Measurements from ENCODE around the gene THEMIS. TPM values are rescaled to one million over a fixed set of nuclear protein-coding genes. Genes with fewer than 3 reads are reported as not detected.
A peak's percentile ranks its signal among the peaks of the same experiment; 100 is the strongest.
"Not testable (repeated sequence)": the region's sequence is repeated elsewhere in the genome, so short reads cannot be mapped to it uniquely, and the experiment has no call there.

Gene THEMIS
- total and polyA plus RNA-seq, 8 donors, result 0.05 to 0.70 (median 0.28) TPM; not detected in 1

GRCh38 chr6:127786109-127786508, 114.7 kb downstream of the THEMIS start:
- no peak overlapping the region for H3K27ac ChIP-seq
- TF ChIP-seq CTCF (IDR thresholded peaks at IDR 0.05), result no peak
- H3K9me3 ChIP-seq, result no peaks in the 10 kb centered on the region
- H3K4me1 ChIP-seq, result no peaks in the 10 kb centered on the region
- no peaks in the 10 kb centered on the region for H3K36me3 ChIP-seq
- H3K4me3 ChIP-seq, result no peak overlapping the region
- FAIRE-seq (no peak), ATAC-seq (no peak), DNase-seq (no peak)
- intact Hi-C loops (cut with DNase I), result no loop called here
- 5 to 9% methylated on average over 1 of the region's 1 CpG for WGBS, 2 donors
- no peaks in the 10 kb centered on the region for H3K27me3 ChIP-seq

- no peak overlapping the region for H3K4me3 ChIP-seq
- no peak overlapping the region for H3K27ac ChIP-seq
- intact Hi-C loops (cut with DNase I), result no loop called here
- no peaks in the 10 kb centered on the region for H3K9me3 ChIP-seq
- no peaks in the 10 kb centered on the region for H3K4me1 ChIP-seq
- no peak for FAIRE-seq
- DNase-seq, result no peak
- WGBS, 2 donors, result 64 to 75% methylated on average over 1 of the region's 1 CpG
- no peak for TF ChIP-seq CTCF (IDR thresholded peaks at IDR 0.05)
- ATAC-seq, result no peak
- no peaks in the 10 kb centered on the region for H3K27me3 ChIP-seq
- H3K36me3 ChIP-seq, result no peaks in the 10 kb centered on the region
Measured at GRCh38 chr6:127784468-127784867, 116.4 kb downstream of the THEMIS start.

- H3K4me1 ChIP-seq; FAIRE-seq; H3K9me3 ChIP-seq; H3K27ac ChIP-seq; H3K27me3 ChIP-seq; ATAC-seq; H3K36me3 ChIP-seq; H3K4me3 ChIP-seq; intact Hi-C loops (cut with DNase I): not testable (repeated sequence)
- 49 to 51% methylated on average over 4 of the region's 4 CpGs for WGBS, 2 donors
- peak in 1 of 6 donors; percentile 10 for DNase-seq
Measured at GRCh38 chr6:127781636-127782272, 119.1 kb downstream of the THEMIS start.

- intact Hi-C loops (cut with DNase I), result no loop called here
- FAIRE-seq (no peak), DNase-seq (no peak), ATAC-seq (no peak)
- no peaks in the 10 kb centered on the region for H3K9me3 ChIP-seq
- H3K27me3 ChIP-seq, result no peaks in the 10 kb centered on the region
- H3K4me1 ChIP-seq, result no peaks in the 10 kb centered on the region
- H3K27ac ChIP-seq, result no peak overlapping the region
- H3K4me3 ChIP-seq, result no peak overlapping the region
- H3K36me3 ChIP-seq, result no peaks in the 10 kb centered on the region
- 57 to 66% methylated on average over 2 of the region's 2 CpGs for WGBS, 2 donors
- TF ChIP-seq CTCF (IDR thresholded peaks at IDR 0.05), result no peak
Measured at GRCh38 chr6:127776320-127776719, 124.5 kb downstream of the THEMIS start.

GRCh38 chr6:127775371-127775770, 125.5 kb downstream of the THEMIS start:
- ATAC-seq (no peak), FAIRE-seq (no peak), DNase-seq (no peak)
- intact Hi-C loops (cut with DNase I), result no loop called here
- Histone ChIP-seq H3K4me3 (no peak overlapping the region), H3K27me3 (no peaks in the 10 kb centered on the region), H3K27ac (no peak overlapping the region), H3K4me1 (no peaks in the 10 kb centered on the region), H3K36me3 (no peaks in the 10 kb centered on the region), H3K9me3 (no peaks in the 10 kb centered on the region)
- 21 to 42% methylated on average over 1 of the region's 1 CpG for WGBS, 2 donors
- TF ChIP-seq CTCF (IDR thresholded peaks at IDR 0.05), result no peak

All from pancreas (tissue), 10 donors.